Measurements from ENCODE around the gene COPS7A.
"Not testable (repeated sequence)": the region's sequence is repeated elsewhere in the genome, so short reads cannot be mapped to it uniquely, and the experiment has no call there.

The COPS7A gene

DNA sequence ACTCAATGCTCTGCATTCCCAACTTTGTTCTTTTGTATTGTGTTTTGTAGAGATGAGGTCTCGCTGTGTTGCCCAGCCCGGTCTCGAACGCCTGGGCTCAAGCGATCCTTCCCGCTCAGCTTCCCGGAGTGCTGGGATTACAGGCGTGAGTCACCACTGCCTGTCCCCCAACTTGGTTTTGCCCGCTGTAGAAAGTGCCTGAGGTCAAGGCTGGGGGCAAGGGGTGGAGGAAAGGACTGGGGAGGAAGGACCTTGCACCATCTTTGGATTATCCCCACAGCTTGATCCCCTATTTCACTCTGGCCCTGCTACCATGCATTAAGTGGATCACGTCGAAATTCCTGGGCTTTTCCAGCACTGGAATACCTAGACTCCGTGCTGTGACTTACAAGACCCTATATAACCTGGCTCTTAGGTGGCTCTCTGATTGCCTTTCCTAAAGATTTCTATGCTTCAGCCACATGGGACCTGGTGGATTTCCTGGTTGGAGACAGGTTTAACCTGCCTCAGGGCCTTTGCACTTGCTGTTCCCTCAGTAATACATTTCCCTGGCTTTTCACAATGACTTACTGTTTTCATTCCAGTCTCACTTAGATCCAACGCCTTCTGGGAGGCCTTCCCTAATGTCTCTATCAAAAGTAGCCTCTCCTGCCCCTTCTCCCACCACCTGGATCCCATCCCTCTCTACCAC is 22.6 kb upstream of the COPS7A start:
- DNase-seq (ENCODE audit: low read depth): no peak

DNA sequence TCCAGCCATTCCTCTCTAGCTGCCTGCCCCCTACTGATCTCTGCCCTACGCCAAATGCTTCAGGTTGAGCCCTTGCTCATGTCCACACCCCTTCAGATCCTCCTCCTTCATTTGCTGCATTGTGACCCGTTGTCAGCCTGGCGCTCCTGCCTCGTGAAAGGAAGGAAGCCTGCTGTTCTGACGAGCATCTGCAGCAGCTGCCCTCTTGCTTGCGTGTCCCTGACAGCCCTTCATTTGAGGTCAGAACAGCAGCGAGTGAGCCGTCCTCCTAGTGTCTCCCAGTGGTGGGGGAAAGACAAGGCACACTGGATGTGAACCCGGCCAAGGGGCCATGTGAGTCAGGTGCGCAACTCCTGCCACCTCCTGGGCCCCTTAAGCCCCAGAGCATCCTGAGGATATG is 20.2 kb upstream of the COPS7A start:
- peak; percentile 35 for DNase-seq (ENCODE audit: low read depth)

DNA sequence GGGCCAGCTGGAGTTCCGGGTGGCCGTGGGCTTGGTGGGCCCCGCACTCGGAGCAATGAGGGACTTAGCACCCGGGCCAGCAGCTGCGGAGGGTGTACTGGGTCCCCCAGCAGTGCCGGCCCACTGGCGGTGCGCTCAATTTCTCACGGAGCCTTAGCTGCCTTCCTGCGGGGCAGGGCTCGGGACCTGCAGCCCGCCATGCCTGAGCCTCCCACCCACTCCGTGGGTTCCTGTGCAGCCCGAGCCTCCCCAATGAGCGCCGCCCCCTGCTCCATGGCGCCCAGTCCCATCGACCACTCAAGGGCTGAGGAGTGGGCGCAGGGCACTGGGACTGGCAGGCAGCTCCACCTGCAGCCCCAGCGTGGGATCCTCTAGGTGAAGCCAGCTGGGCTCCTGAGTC is 15.5 kb upstream of the COPS7A start:
- not testable (repeated sequence) for DNase-seq (ENCODE audit: low read depth)

DNA sequence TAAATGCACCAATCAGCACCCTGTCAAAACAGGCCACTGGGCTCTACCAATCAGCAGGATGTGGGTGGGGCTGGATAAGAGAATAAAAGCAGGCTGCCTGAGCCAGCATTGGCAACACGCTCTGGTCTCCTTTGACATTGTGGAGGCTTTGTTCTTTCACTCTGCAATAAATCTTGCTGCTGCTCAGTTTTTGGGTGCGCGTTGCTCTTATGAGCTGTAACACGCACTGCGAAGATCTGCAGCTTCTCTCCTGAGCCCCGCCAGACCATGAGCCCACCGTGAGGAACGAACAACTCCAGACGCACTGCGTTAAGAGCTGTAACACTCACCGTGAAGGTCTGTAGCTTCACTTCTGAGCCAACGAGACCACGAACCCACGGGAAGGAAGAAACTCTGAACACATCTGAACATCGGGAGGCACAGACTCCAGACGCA is 14.9 kb upstream of the COPS7A start:
- peak; percentile 8 for DNase-seq (ENCODE audit: low read depth)

DNA sequence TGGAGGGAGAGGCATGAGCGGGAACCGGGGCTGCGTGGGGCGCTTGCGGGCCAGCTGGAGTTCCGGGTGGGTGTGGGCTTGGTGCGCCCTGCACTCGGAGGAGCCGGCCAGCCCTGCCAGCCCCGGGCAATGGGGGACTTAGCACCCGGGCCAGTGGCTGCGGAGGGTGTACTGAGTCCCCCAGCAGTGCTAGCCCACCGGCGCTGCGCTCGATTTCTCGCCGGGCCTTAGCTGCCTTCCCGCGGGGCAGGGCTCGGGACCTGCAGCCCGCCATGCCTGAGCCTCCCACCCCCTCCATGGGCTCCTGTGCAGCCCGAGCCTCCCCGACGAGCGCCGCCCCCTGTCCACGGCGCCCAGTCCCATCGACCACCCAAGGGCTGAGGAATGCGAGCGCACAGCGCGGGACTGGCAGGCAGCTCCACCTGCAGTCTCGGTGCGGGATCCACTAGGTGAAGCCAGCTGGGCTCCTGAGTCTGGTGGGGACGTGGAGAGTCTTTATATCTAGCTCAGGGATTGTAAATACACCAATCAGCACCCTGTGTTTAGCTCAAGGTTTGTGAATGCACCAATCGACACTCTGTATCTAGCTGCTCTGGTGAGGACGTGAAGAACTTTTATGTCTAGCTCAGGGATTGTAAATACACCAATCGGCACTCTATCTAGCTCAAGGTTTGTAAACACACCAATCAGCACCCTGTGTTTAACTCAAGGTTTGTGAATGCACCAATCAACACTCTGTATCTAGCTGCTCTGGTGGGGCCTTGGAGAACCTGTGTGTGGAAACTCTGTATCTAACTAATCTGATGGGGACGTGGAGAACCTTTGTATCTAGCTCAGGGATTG is 7.6 kb upstream of the COPS7A start:
- DNase-seq (ENCODE audit: low read depth): not testable (repeated sequence)

DNA sequence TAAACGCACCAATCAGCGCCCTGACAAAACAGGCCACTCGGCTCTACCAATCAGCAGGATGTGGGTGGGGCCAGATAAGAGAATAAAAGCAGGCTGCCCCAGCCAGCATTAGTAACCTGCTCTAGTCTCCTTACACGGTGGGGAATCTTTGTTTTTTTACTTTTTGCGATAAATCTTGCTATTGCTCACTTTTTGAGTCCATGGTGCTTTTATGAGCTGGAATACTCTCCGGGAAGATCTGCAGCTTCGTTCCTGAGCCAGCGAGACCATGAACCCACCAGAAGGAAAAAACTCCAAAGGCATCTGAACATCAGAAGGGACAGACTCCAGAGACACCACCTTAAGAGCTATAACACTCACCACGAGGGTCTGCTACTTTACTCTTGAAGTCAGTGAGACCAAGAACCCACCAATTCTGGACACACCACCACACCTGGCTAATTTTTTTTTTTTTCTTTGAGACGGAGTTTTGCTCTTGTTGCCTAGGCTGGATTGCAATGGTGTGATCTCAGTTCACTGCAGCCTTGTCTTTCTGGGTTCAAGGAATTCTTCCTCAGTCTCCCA is 6.9 kb upstream of the COPS7A start:
- DNase-seq (ENCODE audit: low read depth): no peak

DNA sequence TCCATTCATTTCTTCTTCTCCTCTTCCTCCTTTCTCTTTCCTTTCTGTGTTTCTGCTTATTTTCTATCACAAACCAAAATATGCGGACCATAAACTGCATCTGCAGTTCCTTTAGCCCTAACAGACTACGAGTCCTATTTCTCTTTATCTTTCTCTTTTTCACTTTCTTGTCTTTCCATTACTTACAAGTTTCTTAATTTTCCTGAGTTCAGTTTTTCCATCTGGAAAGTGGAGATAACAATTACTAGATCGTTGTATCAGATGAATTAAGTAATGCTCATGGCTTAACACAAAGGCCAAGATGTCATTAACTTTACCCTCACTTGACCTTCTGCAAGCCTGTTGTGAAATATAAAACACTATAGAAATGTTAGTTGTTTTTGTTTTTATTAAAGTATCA is 983 bp upstream of the COPS7A start:
- DNase-seq (ENCODE audit: low read depth): no peak

DNA sequence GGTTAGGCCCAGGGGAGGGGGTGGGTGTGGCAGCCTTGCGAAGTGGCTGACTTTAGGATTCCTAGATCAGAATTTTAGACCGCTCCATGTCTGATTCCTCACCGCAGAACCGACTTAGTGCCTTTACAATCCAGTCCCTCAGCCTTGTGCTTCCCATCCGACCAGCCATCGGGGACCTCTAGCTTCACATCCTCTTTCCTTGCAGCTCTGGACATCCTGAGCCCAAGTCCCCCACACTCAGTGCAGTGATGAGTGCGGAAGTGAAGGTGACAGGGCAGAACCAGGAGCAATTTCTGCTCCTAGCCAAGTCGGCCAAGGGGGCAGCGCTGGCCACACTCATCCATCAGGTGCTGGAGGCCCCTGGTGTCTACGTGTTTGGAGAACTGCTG is 557 bp downstream of the COPS7A start:
- peak; percentile 44 for DNase-seq (ENCODE audit: low read depth)

DNA sequence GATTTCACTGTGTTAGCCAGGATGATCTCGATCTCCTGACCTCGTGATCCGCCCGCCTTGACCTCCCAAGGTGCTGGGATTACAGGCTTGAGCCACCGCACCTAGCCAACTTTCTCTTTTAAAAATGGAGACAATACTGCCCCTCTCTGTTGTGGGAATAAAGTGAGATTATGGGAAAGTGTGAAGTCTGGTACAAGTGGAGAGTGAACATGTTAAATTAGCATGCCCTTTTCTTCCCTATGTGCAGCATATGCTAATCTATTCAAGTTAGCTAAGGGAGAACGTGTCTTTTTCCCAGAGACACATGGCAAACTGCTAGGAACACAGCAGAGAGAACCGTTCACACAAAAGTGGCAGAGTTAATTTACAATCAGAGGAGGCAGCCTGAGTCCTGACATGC is 1.5 kb downstream of the COPS7A start:
- no peak for DNase-seq (ENCODE audit: low read depth)

DNA sequence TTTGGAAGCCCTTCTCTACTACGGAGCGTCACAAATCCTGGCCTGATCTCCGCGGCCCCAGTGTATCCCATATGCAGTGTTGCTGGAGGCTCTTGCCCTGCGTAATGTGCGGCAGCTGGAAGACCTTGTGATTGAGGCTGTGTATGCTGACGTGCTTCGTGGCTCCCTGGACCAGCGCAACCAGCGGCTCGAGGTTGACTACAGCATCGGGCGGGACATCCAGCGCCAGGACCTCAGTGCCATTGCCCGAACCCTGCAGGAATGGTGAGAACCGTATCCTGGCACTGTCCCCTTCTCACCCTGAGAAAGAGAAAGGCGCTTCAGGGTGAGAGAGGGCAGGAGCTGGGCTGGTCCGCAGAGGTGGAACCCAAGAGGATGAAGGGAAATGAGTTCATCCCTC is 5.3 kb downstream of the COPS7A start:
- no peak for DNase-seq (ENCODE audit: low read depth)

DNA sequence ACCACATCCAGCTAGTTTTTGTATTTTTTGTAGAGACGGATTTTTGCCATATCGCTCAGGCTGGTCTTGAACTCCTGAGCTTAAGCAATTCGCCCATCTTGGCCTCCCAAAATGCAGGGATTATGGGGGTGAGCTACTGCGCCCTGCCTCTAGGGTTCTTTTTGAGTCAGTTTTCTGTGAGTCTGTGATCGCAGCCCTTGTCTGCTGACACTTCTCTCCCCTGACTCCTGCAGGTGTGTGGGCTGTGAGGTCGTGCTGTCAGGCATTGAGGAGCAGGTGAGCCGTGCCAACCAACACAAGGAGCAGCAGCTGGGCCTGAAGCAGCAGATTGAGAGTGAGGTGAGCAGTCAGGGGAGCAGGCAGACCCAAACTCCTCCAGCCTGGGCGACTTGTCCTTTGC is 6.3 kb downstream of the COPS7A start:
- DNase-seq (ENCODE audit: low read depth): no peak

DNA sequence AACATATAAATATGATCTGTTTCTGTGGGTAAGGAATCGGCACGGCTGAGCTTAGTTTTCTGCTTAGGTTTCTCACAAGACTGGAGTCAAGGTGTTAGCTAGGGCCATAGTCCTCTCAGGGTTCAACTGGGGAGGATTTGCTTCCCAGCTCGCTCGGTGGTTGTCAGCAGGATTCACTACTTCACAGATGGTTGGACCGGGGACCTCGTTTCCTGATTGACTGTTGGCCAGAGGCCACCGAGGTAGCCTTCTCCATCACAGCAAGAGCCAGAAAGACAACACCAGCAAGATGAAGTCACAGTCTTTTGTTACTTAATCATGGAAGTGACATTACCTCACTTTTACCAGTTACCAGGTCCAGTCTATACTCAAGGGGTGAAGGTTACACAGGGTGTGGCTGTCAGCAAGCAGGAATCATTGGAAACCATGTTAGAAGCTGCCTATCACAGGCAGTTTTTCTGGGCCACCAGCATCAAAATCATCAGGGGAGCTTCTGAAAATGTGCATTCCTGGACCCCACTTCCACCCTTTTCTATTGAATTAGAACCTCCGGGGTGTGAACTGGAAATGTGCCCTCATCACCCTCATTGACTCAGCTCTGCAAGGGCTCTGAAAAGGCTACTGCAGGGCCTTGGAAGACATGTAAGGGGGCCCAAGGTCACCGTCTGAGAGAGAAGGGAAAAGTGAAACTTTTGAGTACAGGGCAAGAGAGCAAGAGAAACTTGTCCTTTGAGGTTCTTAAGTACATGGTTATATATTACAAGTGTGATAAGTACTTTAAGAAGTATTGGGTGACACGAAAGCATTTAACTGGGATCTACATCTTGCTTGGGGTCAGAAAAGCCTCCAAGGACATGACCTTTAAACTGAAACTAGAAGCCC is 10.9 kb downstream of the COPS7A start:
- DNase-seq (ENCODE audit: low read depth): no peak

DNA sequence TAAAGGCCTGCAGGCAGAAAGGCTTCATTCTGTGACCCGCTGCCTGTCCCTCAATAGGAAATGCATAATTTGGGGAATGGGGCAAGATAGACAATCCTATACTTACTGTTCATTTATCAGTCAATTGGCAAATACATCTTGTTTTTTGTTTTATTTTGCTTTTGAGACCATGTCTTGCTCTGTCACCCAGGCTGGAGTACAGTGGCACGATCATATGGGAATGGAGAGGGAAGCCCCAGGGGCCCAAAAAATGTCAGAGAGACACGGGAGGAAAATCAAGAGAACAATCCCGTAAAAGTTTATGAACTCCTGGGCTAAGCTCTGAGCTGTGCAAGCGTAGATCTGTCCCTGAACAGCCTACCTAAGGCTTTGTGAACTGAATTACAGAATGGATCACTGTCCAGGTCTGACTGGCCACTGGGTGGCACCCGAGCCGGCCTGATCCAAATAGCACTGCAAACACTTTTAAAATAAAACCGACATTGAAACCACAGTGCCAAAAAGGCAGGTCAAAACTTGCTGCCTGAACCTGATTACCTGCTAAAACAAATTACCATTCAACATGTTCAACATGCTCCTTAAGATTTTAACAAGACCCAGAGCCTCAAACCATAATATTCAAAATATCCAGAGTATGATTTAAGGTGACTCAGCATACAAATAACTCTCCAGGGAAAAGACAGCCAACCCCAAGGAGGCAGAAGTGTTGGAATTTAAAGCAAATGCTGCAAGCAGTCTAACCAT is 11.8 kb downstream of the COPS7A start:
- peak; percentile 71 for DNase-seq (ENCODE audit: low read depth)

DNA sequence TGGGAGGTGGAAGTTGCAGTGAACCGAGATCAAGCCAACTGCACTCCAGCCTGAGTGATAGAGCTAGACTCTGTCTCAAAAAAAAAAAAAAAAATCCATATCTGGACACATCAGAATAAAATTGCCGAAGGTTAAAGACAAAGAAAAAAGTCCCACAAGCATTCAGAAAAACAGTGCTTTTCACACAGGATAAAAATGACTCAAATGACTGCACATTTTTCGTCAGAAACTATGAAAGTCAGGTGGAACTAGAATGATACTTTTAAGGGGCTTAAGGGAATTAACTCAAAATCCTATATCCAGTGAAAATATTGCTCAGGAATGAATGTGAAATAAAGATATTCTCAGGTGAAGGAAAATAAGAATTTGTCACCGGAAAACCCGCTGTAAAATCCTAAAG is 12.9 kb downstream of the COPS7A start:
- DNase-seq (ENCODE audit: low read depth): no peak

DNA sequence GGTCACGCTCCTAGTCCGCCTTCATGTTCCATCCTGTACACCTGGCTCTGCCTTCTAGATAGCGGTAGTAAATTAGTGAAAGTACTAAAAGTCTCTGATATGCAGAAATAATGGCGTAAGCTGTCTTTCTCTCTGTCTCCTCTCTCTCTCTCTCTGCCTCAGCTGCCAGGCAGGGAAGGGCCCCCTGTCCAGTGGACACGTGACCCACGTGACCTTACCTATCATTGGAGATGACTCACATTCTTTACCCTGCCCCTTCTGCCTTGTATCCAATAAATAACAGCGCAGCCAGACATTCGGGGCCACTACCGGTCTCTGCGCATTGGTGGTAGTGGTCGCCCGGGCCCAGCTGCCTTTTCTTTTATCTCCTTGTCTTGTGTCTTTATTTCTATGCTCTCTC is 18.2 kb downstream of the COPS7A start:
- not testable (repeated sequence) for DNase-seq (ENCODE audit: low read depth)

DNA sequence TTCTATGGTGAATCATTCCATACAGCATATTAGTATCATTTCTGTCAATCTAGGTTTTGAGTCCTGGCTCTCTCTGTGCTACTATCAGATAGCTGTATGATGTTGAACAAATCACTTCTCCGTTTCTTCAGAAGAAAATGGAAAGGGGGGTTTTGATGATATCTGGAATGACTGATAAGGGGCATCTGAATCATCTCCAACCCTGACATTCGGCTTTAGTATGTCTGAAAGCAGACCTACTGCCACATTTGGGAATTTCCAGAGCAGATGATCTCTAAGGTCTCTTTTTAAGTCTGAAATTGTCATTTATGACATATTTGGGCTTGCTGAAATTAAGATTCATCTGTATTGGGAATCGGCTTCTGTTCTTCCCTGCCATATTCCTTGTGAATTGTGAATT is 19.0 kb downstream of the COPS7A start:
- DNase-seq (ENCODE audit: low read depth): no peak

DNA sequence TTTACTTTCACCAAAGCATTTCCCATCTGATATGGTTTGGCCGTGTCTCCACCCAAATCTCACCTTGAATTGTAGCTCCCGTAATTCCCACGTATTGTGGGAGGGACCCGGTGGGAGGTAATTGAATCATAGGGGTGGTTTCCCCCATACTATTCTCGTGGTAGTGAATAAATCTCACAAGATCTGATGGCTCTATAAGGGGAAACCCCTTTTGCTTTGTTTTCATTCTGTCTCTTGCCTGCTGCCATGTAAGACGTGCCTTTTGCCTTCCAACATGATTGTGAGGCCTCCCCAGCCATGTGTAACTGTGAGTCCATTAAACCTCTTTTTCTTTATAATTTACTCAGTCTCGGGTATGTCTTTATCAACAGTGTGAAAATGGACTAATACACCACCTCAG is 19.5 kb downstream of the COPS7A start:
- DNase-seq (ENCODE audit: low read depth): not testable (repeated sequence)

DNA sequence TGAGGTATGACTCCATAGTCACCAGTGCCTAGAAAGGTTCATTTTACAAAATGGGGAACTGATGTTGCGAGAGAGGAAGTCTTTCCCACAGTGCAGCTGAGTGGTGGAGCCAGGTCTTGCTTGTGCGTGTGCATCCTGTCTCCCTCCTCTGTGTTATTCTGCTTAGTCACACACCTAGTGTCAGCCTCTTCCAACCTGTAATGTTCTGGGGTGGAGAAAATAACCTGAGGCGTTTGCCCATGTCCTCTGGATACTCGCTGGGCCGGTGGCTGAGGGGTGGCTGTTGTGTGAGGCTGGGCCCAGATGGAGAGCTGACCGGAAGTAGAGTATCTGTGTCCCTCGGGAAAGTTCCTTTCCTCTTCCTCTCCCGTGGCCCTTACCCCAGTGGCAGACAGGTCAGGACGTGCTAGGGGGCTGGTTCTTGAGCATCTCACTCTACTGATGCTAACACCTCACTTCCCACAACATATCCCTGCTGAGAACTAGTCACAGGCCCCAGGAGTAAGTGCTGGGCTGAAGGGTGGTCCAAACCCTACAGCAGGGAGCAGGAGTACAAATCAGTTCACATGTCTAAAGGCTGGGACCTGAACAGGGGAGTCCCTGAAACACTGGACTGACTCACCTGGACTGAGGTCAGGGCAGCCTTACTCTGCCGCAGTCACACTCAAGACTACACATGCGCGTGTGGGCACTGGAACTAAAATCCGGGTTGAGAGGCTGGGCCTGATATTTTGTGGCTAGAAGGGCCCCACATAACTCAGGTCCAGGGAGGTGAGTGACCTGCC is 22.1 kb downstream of the COPS7A start:
- no peak for DNase-seq (ENCODE audit: low read depth)

DNA sequence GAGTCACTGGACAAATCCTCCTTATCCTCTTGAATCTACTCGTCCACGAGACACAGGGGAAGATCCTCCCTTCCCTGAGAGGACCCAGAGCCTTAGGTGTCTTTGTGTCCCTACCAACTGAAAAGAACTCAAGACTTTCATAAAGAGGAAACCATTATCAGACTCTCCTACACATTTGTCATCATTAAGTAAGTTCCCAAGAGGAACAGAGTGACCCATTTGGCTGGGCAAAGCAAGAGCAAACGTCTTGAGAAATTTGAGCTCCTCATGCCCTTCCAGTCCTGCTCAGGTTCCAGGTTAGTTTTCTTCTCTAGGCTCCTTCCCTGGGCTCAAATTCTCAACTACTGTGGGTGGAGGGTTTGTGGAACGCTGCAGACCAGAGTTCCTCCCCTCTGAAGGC is 23.4 kb downstream of the COPS7A start:
- no peak for DNase-seq (ENCODE audit: low read depth)

DNA sequence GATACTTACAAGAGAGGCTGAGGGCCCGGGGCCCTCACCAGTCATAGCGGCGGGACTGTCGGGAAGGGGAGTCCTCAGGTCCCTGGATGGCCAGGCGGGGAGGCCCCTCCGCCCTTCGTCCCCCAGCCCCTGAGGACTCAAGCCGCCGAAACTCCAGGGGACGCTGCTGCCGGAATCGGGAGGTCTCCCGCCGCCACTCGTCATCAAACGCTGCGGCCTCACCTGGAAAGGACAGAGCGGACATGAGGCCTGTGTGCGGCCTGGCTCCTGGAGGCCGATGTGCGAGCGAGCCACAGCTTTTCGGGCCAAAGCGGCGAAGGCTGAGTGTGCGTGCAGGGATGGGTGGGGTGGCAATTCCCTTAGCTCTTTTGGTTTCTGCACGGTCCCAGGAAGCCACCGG is 24.9 kb downstream of the COPS7A start:
- DNase-seq (ENCODE audit: low read depth): no peak

DNA sequence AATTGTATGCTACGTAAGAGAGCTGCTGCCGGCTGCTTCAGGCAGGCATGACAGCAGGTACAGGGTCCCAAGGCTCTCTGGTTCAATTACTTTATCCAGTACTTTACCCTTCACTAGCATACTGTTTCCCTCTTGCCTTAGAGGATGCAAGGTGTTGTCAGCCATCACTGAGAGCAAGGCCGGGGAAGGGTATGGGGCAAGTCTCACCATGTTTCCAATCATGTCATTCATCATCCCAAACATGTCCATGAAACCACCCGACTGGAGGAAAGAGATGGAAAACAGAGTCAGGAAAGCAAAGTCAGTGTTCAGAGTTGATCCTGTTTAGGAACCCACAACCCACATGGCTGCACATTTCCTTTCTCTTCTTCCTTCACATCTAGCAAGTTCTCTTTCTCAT is 26.7 kb downstream of the COPS7A start:
- DNase-seq (ENCODE audit: low read depth): no peak
